Ishikawa (cell line): ENCODE results near the gene ZNF747.

Source experiments
- CEBPB ChIP-seq: IDR thresholded peaks from 2 replicates; pipeline ENCODE4 v1.6.1; 2012
- CREB1 ChIP-seq: IDR thresholded peaks from 2 replicates; pipeline ENCODE4 v1.6.1; 2012; ENCODE audit warnings: low read depth
- EGR1 ChIP-seq: IDR thresholded peaks from 2 replicates; pipeline ENCODE4 v1.6.1; 2012
- EP300 ChIP-seq: IDR thresholded peaks from 2 replicates; pipeline ENCODE4 v1.6.1; 2012; ENCODE audit warnings: borderline replicate concordance
- MAX ChIP-seq: IDR thresholded peaks from 2 replicates; pipeline ENCODE4 v1.6.1; 2012
- REST ChIP-seq: IDR thresholded peaks from 2 replicates; pipeline ENCODE4 v1.6.1; 2012; ENCODE audit warnings: low read depth, mild to moderate bottlenecking
- TCF12 ChIP-seq: IDR thresholded peaks from 2 replicates; pipeline ENCODE4 v1.6.1; 2012; ENCODE audit warnings: low read depth
- TEAD4 ChIP-seq: IDR thresholded peaks from 2 replicates; pipeline ENCODE4 v1.6.1; 2012
- YY1 ChIP-seq: IDR thresholded peaks from 2 replicates; pipeline ENCODE4 v1.6.1; 2012; ENCODE audit warnings: low read depth

- TF ChIP-seq CEBPB (no peak), TEAD4 (no peak), TCF12 (no peak), CREB1 (no peak), EP300 (no peak), YY1 (no peak), MAX (no peak), EGR1 (no peak), REST (no peak)
Measured at GRCh38 chr16:30521873-30522641, 12.6 kb downstream of the ZNF747 start.
